ENCODE data around the gene MSN.

DNA sequence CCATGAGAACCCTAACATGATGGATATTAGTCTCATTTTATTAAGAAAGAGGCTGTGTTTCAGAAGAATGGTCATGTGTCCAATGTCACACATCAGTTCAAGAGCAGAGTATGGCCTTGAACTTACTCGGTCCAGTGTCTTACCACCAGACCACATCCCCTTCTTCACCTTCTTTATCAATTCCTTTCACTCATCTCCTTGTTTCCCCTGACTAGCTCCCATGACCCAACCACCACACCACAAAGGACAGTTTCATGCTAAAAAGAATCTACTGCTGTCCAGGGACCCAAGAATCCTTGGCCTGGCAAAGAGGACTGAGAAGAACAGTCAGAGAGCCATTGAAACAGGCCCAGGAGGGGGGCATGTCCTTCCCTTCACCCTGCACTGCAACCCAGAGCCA, 33.6 kb upstream of the MSN start:
- TF ChIP-seq, protein P1, sequence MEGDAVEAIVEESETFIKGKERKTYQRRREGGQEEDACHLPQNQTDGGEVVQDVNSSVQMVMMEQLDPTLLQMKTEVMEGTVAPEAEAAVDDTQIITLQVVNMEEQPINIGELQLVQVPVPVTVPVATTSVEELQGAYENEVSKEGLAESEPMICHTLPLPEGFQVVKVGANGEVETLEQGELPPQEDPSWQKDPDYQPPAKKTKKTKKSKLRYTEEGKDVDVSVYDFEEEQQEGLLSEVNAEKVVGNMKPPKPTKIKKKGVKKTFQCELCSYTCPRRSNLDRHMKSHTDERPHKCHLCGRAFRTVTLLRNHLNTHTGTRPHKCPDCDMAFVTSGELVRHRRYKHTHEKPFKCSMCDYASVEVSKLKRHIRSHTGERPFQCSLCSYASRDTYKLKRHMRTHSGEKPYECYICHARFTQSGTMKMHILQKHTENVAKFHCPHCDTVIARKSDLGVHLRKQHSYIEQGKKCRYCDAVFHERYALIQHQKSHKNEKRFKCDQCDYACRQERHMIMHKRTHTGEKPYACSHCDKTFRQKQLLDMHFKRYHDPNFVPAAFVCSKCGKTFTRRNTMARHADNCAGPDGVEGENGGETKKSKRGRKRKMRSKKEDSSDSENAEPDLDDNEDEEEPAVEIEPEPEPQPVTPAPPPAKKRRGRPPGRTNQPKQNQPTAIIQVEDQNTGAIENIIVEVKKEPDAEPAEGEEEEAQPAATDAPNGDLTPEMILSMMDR (conservative IDR thresholded peaks at IDR 0.05 in 1 of 2, IDR thresholded peaks at IDR 0.05 in 1 of 2; ENCODE audit: extremely low read depth in 1 of 2, insufficient read depth in 1 of 2, low read depth in 1 of 2, low read length in 2 of 2) = no peak
- TF ChIP-seq EZH2 (IDR thresholded peaks at IDR 0.05; ENCODE audit: borderline replicate concordance, low read length) = no peak

Data from mammary epithelial cell (primary cell).